Lung (tissue), 12 donors: Measurements from ENCODE around the gene CIART. TPM values are rescaled to one million over a fixed set of nuclear protein-coding genes. Genes with fewer than 3 reads are reported as not detected.
"Not testable (repeated sequence)": the region's sequence is repeated elsewhere in the genome, so short reads cannot be mapped to it uniquely, and the experiment has no call there.

Experiments
- ATAC-seq: fragments of 200-7000 bp; cut with Tn5 transposase; one replicate; pipeline ENCODE4 v1.9.1; 2020; ENCODE audit warnings: moderate number of reproducible peaks; ENCODE audit not compliant: insufficient read depth, low FRiP score
- DNase-seq, 3 donors: peaks; one replicate each; pipeline ENCODE4 v3.0.0-alpha.2; 2013 to 2017
- H3K27ac ChIP-seq, 2 donors: one replicate each; pipeline ENCODE4 v1.5.1; 2013; ENCODE audit warnings: mild to moderate bottlenecking in 2 of 2, moderate library complexity in 2 of 2, control low read depth in 1 of 2, inconsistent platforms in 1 of 2, low read depth in 1 of 2, low read length in 1 of 2
- H3K27me3 ChIP-seq, 3 donors: one replicate each; pipeline ENCODE4 v1.5.1; 2013; ENCODE audit warnings: low read length in 2 of 3; ENCODE audit not compliant: control insufficient read depth in 3 of 3, insufficient read depth in 3 of 3
- H3K36me3 ChIP-seq, 4 donors: one replicate each; pipeline ENCODE4 v1.5.1; 2013; ENCODE audit warnings: low read length in 4 of 4, mild to moderate bottlenecking in 1 of 4, moderate library complexity in 1 of 4; ENCODE audit not compliant: control insufficient read depth in 4 of 4, insufficient read depth in 4 of 4
- H3K4me1 ChIP-seq, 5 donors: one replicate each; pipeline ENCODE4 v1.5.1; 2013; ENCODE audit warnings: low read length in 5 of 5, mild to moderate bottlenecking in 2 of 5, moderate library complexity in 1 of 5; ENCODE audit not compliant: control insufficient read depth in 5 of 5, insufficient read depth in 5 of 5
- H3K4me3 ChIP-seq: one replicate; pipeline ENCODE4 v1.5.1; 2013; ENCODE audit warnings: mild to moderate bottlenecking, control low read depth, moderate library complexity
- H3K9ac ChIP-seq, 2 donors: one replicate each; pipeline ENCODE4 v1.5.1; 2013; ENCODE audit warnings: low read length in 2 of 2, control low read depth in 1 of 2; ENCODE audit not compliant: insufficient read depth in 1 of 2
- H3K9me3 ChIP-seq, 4 donors: one replicate each; pipeline ENCODE4 v1.5.1; 2013; ENCODE audit warnings: low read length in 3 of 4, mild to moderate bottlenecking in 1 of 4, moderate library complexity in 1 of 4; ENCODE audit not compliant: control insufficient read depth in 4 of 4, insufficient read depth in 3 of 4
- CTCF ChIP-seq: IDR thresholded peaks from 2 replicates; pipeline ENCODE4 v1.5.1; 2012; ENCODE audit warnings: mild to moderate bottlenecking; ENCODE audit errors: control extremely low read depth, extremely low read depth
- WGBS, 2 donors: extraction: QIAGEN DNeasy Blood & Tissue Kit; methylation state at CpG; one replicate each; pipeline ENCODE4 v1.1.7; 2013; 5-methylcytosine and 5-hydroxymethylcytosine counted together
- polyA plus RNA-seq, 2 donors: library from polyadenylated mRNA; stranded (reverse); fragments of 200-250 nt; gene quantifications; one replicate each; pipeline ENCODE4 v1.2.1, GENCODE V29; 2013
- total RNA-seq, 2 donors: library from RNA; depleted of rRNA in 1 of 2; stranded (reverse); fragments of >200 nt in 1 of 2; gene quantifications; one replicate each; pipeline ENCODE4 v1.2.1, GENCODE V29; 2014 to 2021
- donor health status: control.
- donor health status: control.
- donor health status: Bipolar disorder and iron deficiency.
- donor health status: healthy.
- donor health status: DM: yes; HTN: yes; CAD: no.

Gene CIART
- total and polyA plus RNA-seq, 4 donors: 1.3 to 8.0 (median 4.9) TPM

- H3K9ac ChIP-seq: no peak overlapping the region
- no peaks in the 10 kb centered on the region for H3K27me3 ChIP-seq
- peaks cover 0 to 16% (median 4%) of the 10 kb centered on the region in 4 donors for H3K36me3 ChIP-seq
- TF ChIP-seq CTCF: no peak
- H3K27ac ChIP-seq: no peak overlapping the region
- H3K9me3 ChIP-seq: no peaks in the 10 kb centered on the region
- no peak for ATAC-seq
- no peak overlapping the region for H3K4me3 ChIP-seq
- WGBS, 2 donors: 84 to 92% methylated on average over 2 of the region's 2 CpGs
- peaks cover 0 to 2% (median 0%) of the 10 kb centered on the region in 5 donors for H3K4me1 ChIP-seq
- DNase-seq: no peak
Measured at GRCh38 chr1:150311762-150312161, 29.4 kb downstream of the CIART start.

- not testable (repeated sequence) for H3K9ac ChIP-seq, H3K27ac ChIP-seq, H3K27me3 ChIP-seq, H3K4me3 ChIP-seq, H3K36me3 ChIP-seq, ATAC-seq, H3K9me3 ChIP-seq, DNase-seq, H3K4me1 ChIP-seq
- 95 to 98% methylated on average over 4 of the region's 4 CpGs for WGBS, 2 donors
Measured at GRCh38 chr1:150314691-150315090, 32.3 kb downstream of the CIART start.

GRCh38 chr1:150320667-150320978, 38.3 kb downstream of the CIART start:
- peaks cover 0 to 8% (median 5%) of the 10 kb centered on the region in 5 donors for H3K4me1 ChIP-seq
- DNase-seq (peak in 2 of 3 donors; percentile 5 to 6), ATAC-seq (no peak)
- peaks cover 1 to 11% (median 4%) of the 10 kb centered on the region in 4 donors for H3K36me3 ChIP-seq
- peak overlapping the region; percentile 21 to 79 for H3K27ac ChIP-seq
- H3K9ac ChIP-seq: no peak overlapping the region
- TF ChIP-seq CTCF: no peak
- WGBS, 2 donors: 66 to 78% methylated on average over 8 of the region's 8 CpGs
- no peak overlapping the region for H3K4me3 ChIP-seq
- no peaks in the 10 kb centered on the region for H3K27me3 ChIP-seq
- no peaks in the 10 kb centered on the region for H3K9me3 ChIP-seq

- WGBS, 2 donors: 0 to 1% methylated on average over 9 of the region's 9 CpGs
- H3K27me3 ChIP-seq: no peaks in the 10 kb centered on the region
- DNase-seq (no peak), ATAC-seq (no peak)
- no peak for TF ChIP-seq CTCF
- peaks cover 0 to 8% (median 5%) of the 10 kb centered on the region in 5 donors for H3K4me1 ChIP-seq
- H3K9ac ChIP-seq: peak overlapping the region; percentile 86 to 91
- peak overlapping the region; percentile 92 to 95 for H3K27ac ChIP-seq
- peaks cover 4 to 21% (median 12%) of the 10 kb centered on the region in 4 donors for H3K36me3 ChIP-seq
- no peaks in the 10 kb centered on the region for H3K9me3 ChIP-seq
- peak overlapping the region; percentile 71 for H3K4me3 ChIP-seq
Measured at GRCh38 chr1:150321826-150322166, 39.4 kb downstream of the CIART start.
